Esophagus muscularis mucosa (tissue), 4 donors: ENCODE measurements around the gene DSCAML1. TPM values are rescaled to one million over a fixed set of nuclear protein-coding genes. Genes with fewer than 3 reads are reported as not detected.

ENCODE experiments used
- DNase-seq: peaks from one replicate; pipeline ENCODE4 v3.0.0-alpha.2; 2017; ENCODE audit errors: extremely low spot score
- H3K27ac ChIP-seq, 4 donors: fragments of 200-600 bp; sonication (generic); replicated peaks in 1 of 4; 1 replicate in 3 of 4; 2 replicates in 1 of 4; pipeline ENCODE4 v1.5.1; 2016 to 2019; ENCODE audit warnings: mild to moderate bottlenecking in 1 of 4
- H3K27me3 ChIP-seq, 4 donors: fragments of 200-600 bp; sonication (generic); one replicate each; pipeline versions ENCODE4 v1.5.1 to v1.6.0; 2016 to 2019
- H3K36me3 ChIP-seq, 4 donors: fragments of 200-600 bp; sonication (generic); one replicate each; pipeline ENCODE4 v1.5.1; 2016 to 2019
- H3K4me1 ChIP-seq, 4 donors: fragments of 200-600 bp; sonication (generic); one replicate each; pipeline ENCODE4 v1.5.1; 2016 to 2019
- H3K4me3 ChIP-seq, 4 donors: fragments of 200-600 bp; sonication (generic); 1 replicate in 2 of 4; 2 replicates in 2 of 4; pipeline ENCODE4 v1.5.1; 2016 to 2019; ENCODE audit warnings: mild to moderate bottlenecking in 4 of 4, moderate library complexity in 1 of 4
- H3K9me3 ChIP-seq, 4 donors: fragments of 200-600 bp; sonication (generic); 1 replicate in 3 of 4; 2 replicates in 1 of 4; pipeline ENCODE4 v1.5.1; 2016 to 2019
- CTCF ChIP-seq, 3 experiments: fragments of 200-600 bp in 2 of 3; fragments of 450-650 bp in 1 of 3; sonication (generic) in 2 of 3; IDR thresholded peaks; one replicate each; pipeline ENCODE4 v1.5.1; 2017 to 2019; ENCODE audit warnings: antibody characterized with exemption in 3 of 3, mild to moderate bottlenecking in 2 of 3, moderate library complexity in 1 of 3
- EP300 ChIP-seq: sonication (generic); formaldehyde crosslinking; IDR thresholded peaks from one replicate; pipeline ENCODE4 v1.6.1; 2017; ENCODE audit warnings: antibody characterized with exemption
- POLR2A ChIP-seq: fragments of 450-650 bp; IDR thresholded peaks from one replicate; pipeline ENCODE4 v1.6.1; 2017; ENCODE audit warnings: antibody characterized with exemption, moderate library complexity, mild to moderate bottlenecking, low read depth
- POLR2AphosphoS5 ChIP-seq, 2 donors: sonication (generic); formaldehyde crosslinking; IDR thresholded peaks; one replicate each; pipeline ENCODE4 v1.6.1; 2017; ENCODE audit warnings: antibody characterized with exemption in 2 of 2
- WGBS: methylation state at CpG from one replicate; pipeline ENCODE4 v1.1.5; 2018; 5-methylcytosine and 5-hydroxymethylcytosine counted together
- intact Hi-C: fragments of 100-400 bp; cut with DNase I; formaldehyde crosslinking; loops from one replicate; pipeline ENCODE4 v1.15.1; 2023
- total RNA-seq, 4 donors: library from RNA; depleted of rRNA; stranded (reverse); fragments of >200 nt; gene quantifications; one replicate each; pipeline versions ENCODE4 v1.1.0 to v1.2.1, GENCODE V29; 2016

DSCAML1 gene
- total RNA-seq, 4 donors from 2014 or later = 0.50 to 5.8 (median 1.2) TPM

DNA sequence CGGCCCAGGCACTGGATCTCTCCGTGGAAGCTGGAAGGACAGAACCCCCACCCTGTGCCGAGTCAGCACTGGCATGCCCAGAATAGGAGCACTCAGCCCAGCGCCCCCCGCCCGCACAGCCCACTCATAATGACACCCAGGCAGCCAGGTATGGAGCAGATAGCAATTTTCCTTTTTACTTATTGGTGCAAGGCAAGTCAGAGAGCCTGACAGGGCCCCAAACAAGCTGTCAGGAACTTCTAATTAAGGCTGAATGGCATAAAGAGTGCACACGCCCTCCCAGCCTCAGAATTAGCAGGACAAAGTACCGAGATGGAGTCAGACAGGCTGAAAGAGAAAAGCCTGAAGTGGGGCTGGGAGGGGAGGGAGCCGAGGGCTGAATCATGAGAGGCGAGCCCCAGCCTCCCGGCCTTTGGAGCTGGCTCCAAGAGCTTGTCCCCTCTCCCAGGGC, 76.9 kb downstream of the DSCAML1 start:
- H3K27ac ChIP-seq = no peak overlapping the region
- peaks cover 0 to 13% (median 3%) of the 10 kb centered on the region in 4 donors for H3K4me1 ChIP-seq
- DNase-seq = no peak
- WGBS = 70% methylated on average over 11 of the region's 11 CpGs
- TF ChIP-seq POLR2AphosphoS5 (IDR thresholded peaks at IDR 0.05) = no peak
- no peaks in the 10 kb centered on the region for H3K36me3 ChIP-seq
- H3K27me3 ChIP-seq = peaks cover 0 to 21% (median 0%) of the 10 kb centered on the region in 4 donors
- intact Hi-C loops = no loop called here
- no peaks in the 10 kb centered on the region for H3K9me3 ChIP-seq
- H3K4me3 ChIP-seq = no peak overlapping the region

GRCh38 chr11:117719480-117719879, 77.5 kb downstream of the DSCAML1 start:
- Histone ChIP-seq H3K27me3 (peaks cover 0 to 15% (median 0%) of the 10 kb centered on the region in 4 donors), H3K4me3 (no peak overlapping the region), H3K27ac (no peak overlapping the region), H3K36me3 (no peaks in the 10 kb centered on the region), H3K4me1 (peaks cover 0 to 13% (median 3%) of the 10 kb centered on the region in 4 donors), H3K9me3 (no peaks in the 10 kb centered on the region)
- intact Hi-C loops = no loop called here
- 96% methylated on average over 4 of the region's 4 CpGs for WGBS
- DNase-seq = no peak
- TF ChIP-seq POLR2AphosphoS5 (IDR thresholded peaks at IDR 0.05) = no peak
- no peak for TF ChIP-seq CTCF (IDR thresholded peaks at IDR 0.05)
- TF ChIP-seq POLR2A = no peak
- no peak for TF ChIP-seq EP300

DNA sequence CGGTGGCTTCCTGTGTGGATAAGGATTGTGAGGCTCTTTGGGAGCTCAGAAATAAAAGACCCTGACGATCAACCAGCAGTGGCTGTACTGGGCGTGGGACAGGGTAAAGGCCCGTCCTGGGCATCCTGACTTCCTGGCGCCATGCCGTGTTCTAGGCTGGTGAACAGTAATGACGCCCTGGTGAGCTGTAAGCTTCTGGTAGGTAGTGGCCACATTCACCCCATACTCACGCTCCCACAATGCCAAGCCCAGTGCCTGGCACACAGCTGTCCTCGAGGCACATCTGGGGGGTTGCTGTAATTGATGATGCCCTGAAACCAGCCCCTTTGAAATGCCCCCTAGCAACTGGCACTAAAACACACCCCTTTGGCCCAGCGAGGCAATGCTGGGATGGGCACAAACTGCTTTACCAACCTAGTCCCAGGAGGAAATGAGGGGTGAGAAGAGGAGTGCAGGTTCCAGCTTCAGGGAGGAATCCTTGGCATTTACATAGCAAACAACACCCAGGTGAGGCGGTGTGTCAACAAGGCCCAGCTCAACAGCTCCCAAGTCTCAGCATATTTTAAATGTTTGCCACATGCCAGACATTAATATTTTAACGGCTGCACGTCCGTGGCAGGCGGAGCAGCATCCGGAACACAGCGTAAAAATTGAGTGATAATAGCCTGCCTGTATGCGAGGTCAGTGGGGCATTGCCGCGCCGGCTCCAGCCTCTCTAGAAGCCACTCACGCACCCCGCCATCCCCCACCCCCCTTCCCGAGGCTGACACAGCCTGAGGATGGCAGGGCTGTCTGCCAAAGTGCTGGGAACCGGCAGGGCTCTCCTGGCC, 79.3 kb downstream of the DSCAML1 start:
- Histone ChIP-seq H3K27ac (no peak overlapping the region), H3K4me3 (no peak overlapping the region), H3K36me3 (no peaks in the 10 kb centered on the region), H3K27me3 (peaks cover 0 to 18% (median 0%) of the 10 kb centered on the region in 4 donors), H3K4me1 (peaks cover 0 to 6% (median 1%) of the 10 kb centered on the region in 4 donors), H3K9me3 (no peaks in the 10 kb centered on the region)
- TF ChIP-seq CTCF (IDR thresholded peaks at IDR 0.05) (no peak), POLR2A (no peak), EP300 (no peak), POLR2AphosphoS5 (IDR thresholded peaks at IDR 0.05) (no peak)
- 80% methylated on average over 20 of the region's 25 CpGs for WGBS
- intact Hi-C loops = no loop called here
- no peak for DNase-seq

DNA sequence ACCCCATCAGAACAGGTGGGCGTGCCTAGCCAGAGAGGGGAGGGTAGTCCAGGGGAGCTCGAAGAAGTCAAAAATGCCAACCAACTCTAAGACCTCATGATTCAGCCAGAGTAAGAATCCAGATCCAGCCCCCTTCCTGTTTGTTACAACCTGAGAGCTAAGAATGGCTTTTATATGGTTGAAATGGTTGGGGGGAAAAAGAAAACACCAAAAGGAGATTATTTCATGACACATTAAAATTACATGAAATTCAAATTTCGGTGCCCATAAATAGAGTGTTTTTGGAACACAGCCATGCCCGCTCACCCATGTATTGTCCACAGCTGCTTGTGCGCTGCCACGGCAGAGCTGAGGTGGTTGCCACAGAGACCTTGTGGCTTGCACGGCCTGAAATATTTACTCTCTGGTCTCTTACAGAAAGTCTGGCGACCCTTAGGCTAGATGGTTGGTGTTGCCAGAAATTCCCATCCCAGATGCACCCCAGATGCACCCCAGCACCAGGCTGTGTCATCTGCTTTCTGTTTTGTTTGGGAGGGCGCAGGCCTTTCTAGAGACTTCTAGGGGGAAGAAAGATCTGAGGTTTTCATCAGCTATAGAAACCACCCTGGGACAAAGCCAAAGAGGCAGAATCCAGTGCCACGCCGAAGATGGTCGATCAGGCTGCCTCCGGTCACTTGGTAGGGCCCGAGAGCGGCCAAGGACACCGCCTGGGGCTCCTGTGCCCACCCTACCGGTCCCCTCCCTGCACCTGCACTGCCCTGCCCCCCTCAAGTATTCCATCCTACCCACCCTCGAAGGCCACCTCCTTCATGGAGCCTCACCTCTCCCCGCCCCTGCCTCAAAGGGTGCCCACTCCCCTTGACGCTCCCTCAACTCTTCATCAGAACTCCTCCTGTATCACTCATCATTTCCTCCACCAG, 80.2 kb downstream of the DSCAML1 start:
- H3K4me3 ChIP-seq = no peak overlapping the region
- intact Hi-C loops = no loop called here
- no peak for TF ChIP-seq POLR2A
- no peak for TF ChIP-seq POLR2AphosphoS5 (IDR thresholded peaks at IDR 0.05)
- no peak for TF ChIP-seq CTCF (IDR thresholded peaks at IDR 0.05)
- no peak for TF ChIP-seq EP300
- 89% methylated on average over 20 of the region's 20 CpGs for WGBS
- H3K27ac ChIP-seq = no peak overlapping the region
- H3K4me1 ChIP-seq = peaks cover 0 to 6% (median 0%) of the 10 kb centered on the region in 4 donors
- no peaks in the 10 kb centered on the region for H3K9me3 ChIP-seq
- H3K27me3 ChIP-seq = peaks cover 0 to 18% (median 0%) of the 10 kb centered on the region in 4 donors
- DNase-seq = no peak
- no peaks in the 10 kb centered on the region for H3K36me3 ChIP-seq

DNA sequence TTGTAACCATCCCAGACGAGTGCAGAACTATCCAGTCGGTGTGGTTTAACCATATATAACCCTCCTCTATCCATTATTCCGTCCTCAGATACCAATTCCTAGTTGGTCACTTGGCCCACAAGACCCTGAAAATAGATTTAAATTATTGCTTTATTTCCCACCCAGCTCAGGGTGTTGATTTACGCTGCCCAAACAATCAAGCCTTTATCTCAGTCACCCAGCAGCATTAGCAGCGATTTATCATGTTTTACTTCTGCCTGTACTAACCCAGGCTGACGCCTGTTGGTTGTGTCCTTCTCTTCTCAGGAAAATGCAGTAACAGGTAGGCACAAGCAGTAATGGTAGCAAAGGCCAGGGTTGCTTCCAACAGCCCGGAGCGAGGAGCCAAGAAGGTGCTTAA, 81.2 kb downstream of the DSCAML1 start:
- Histone ChIP-seq H3K4me3 (no peak overlapping the region), H3K27ac (no peak overlapping the region), H3K36me3 (no peaks in the 10 kb centered on the region), H3K27me3 (peaks cover 0 to 18% (median 0%) of the 10 kb centered on the region in 4 donors), H3K9me3 (no peaks in the 10 kb centered on the region), H3K4me1 (peaks cover 0 to 6% (median 0%) of the 10 kb centered on the region in 4 donors)
- 70% methylated on average over 8 of the region's 8 CpGs for WGBS
- intact Hi-C loops = no loop called here
- TF ChIP-seq POLR2A (no peak), EP300 (no peak), CTCF (IDR thresholded peaks at IDR 0.05) (no peak), POLR2AphosphoS5 (IDR thresholded peaks at IDR 0.05) (no peak)
- DNase-seq = no peak
